Fibroblast of mammary gland (primary cell): Measurements from ENCODE around the gene KASH5.
"Not testable (repeated sequence)": the region's sequence is repeated elsewhere in the genome, so short reads cannot be mapped to it uniquely, and the experiment has no call there.

ENCODE experiments used
- DNase-seq: peaks from one replicate; pipeline ENCODE4 v3.0.0-alpha.2; 2010; ENCODE audit warnings: low read depth
- H3K4me3 ChIP-seq: 2 replicates; pipeline ENCODE4 v1.5.1; 2011; ENCODE audit warnings: low read depth, mild to moderate bottlenecking, low read length, moderate library complexity; ENCODE audit not compliant: control insufficient read depth
- TF ChIP-seq, protein P1 (sequence below): conservative IDR thresholded peaks from 2 replicates; pipeline ENCODE4 v1.5.1; 2011; ENCODE audit warnings: low read depth, low read length, inconsistent platforms; ENCODE audit not compliant: control insufficient read depth, insufficient read depth

KASH5 gene

GRCh38 chr19:49362929-49363267 is 25.2 kb upstream of the KASH5 start:
- peak overlapping the region; percentile 80 for H3K4me3 ChIP-seq
- DNase-seq: no peak
- TF ChIP-seq, protein P1, sequence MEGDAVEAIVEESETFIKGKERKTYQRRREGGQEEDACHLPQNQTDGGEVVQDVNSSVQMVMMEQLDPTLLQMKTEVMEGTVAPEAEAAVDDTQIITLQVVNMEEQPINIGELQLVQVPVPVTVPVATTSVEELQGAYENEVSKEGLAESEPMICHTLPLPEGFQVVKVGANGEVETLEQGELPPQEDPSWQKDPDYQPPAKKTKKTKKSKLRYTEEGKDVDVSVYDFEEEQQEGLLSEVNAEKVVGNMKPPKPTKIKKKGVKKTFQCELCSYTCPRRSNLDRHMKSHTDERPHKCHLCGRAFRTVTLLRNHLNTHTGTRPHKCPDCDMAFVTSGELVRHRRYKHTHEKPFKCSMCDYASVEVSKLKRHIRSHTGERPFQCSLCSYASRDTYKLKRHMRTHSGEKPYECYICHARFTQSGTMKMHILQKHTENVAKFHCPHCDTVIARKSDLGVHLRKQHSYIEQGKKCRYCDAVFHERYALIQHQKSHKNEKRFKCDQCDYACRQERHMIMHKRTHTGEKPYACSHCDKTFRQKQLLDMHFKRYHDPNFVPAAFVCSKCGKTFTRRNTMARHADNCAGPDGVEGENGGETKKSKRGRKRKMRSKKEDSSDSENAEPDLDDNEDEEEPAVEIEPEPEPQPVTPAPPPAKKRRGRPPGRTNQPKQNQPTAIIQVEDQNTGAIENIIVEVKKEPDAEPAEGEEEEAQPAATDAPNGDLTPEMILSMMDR: no peak

DNA sequence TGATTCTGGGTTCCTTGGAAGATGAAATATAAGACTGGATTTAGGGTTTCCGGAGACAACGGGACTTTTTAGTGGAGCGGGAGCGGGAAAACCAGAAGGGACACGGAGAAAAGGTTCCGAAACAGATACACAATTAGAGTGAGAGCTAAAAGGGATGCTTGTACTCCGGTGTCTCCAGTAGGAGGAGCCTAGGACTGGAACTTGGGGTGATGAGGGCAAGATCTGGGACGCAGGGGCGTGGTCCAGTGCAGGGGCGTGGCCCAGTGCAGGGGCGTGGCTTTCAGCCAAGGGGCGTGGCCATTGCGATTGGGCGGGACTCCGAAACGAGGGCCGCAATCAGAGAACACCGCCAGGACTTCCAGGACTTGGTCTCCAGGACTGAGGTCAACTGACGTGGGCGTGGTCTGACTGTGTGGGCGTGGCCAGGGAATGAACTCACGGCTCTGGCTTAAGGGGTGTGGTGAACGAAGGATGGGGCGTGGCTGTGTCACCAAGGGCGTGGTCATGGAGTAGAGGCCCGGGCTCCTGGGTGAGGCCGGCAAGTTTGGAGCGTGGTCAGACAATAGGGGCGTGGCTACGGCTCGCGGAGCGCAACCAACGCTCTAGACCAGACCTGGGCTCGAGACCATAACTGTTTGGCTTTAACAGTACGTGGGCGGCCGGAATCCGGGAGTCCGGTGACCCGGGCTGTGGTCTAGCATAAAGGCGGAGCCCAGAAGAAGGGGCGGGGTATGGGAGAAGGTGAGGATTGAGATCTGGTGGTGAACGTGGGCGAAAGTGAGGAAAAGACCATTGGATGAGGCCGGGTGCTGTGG is 24.6 kb upstream of the KASH5 start, which contains the start of gene DKKL1:
DKKL1 (plus strand) TSS at position 610 of the 815 bp plus-strand sequence; CDS start at position 732, 122 bp downstream.
- H3K4me3 ChIP-seq: peak within 1 kb of the TSS; percentile 80
- TF ChIP-seq, protein P1: no peak
- peak; percentile 99 for DNase-seq

- TF ChIP-seq, protein P1: no peak
- H3K4me3 ChIP-seq: peak overlapping the region; percentile 21
- no peak for DNase-seq
These were observed 23.8 kb upstream of the KASH5 start for GRCh38 chr19:49364083-49364737.

DNA sequence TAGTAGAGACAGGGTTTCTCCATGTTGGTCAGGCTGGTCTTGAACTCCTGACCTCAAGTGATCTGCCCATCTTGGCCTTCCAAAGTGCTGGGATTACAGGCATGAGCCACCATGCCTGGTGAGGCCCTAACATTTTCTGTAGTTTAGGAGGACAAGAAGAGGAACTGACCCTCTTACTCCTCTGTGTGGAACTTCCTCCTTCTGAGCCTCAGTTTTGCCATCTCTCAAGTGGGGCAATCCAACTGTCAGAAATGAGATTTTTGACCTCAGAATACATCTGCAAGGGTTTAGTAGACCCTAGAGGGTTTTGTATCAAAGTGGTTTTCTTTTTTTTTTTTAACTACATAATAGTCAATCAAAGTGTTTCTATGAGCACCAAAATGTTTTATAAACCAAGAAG is 21.9 kb upstream of the KASH5 start:
- no peak overlapping the region for H3K4me3 ChIP-seq
- no peak for DNase-seq
- TF ChIP-seq, protein P1: no peak

DNA sequence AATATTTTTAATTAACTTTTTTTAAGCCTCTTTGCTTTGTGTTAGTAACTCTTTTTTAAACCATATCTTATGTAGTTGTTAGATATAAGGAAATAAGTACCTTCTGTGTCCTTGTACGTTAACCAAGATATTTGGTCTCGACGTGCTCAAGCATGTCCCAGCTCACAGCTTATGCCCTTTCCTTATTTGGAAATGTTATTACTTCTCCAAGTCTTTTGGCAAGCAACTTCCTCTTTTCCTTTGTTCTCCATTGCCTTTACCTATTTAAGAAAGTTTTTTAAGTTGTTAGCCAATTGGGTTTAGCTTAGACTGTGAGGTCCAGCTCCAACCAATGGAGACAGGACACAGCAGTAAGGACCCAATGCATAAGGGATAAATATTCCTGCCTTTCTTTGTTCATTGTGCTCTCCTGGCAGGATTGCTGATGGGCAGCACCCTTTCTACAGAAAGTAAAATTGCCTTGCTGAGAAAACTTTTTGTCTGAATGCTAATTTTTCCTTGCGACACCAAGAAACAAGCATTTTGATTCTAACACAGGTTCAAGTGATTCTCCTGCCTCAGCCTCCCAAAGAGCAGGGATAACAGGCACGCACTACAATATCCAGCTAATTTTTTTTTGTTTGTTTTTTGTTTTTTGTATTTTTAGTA is 19.2 kb upstream of the KASH5 start:
- no peak for DNase-seq
- TF ChIP-seq, protein P1: no peak
- no peak overlapping the region for H3K4me3 ChIP-seq

DNA sequence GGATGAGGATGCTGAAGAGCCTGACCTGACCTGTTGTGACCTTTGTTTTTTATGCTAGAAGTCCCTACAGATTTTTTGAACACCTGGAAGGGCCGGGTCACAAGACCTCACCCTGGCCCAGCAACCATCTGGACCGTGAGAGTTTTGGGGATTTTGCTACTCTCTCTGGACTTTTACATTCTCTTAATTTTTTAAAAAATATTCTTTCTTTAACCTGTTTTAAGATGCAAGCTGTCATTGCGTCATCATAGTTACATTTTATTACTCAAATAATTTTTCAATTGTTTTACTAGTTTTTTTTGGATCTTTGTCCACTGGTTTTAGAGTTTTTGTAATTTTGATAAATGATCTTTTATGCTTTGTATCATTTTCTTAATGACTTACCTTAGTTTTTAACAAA is 16.9 kb upstream of the KASH5 start:
- no peak for DNase-seq
- H3K4me3 ChIP-seq: no peak overlapping the region
- TF ChIP-seq, protein P1: no peak

DNA sequence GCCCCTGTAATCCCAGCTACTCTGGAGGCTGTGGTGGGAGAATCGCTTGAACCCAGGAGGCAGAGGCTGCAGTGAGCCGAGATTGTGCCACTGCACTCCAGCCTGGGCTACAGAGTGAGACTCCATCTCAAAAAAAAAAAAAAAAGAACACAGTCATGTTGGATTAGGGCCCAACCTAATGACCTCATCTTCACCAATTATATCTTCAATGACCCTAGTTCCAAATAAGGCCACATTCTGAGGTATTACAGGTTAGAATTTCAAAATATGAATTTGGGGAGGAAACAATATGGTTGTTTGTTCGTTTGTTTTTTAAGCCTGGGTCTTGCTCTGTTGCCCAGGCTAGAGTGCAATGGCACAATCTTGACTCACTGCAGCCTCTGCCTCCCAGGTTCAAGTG is 14.9 kb upstream of the KASH5 start:
- not testable (repeated sequence) for H3K4me3 ChIP-seq, DNase-seq
